GM19438 (cell line): ENCODE data around the gene CNKSR1.

Source experiments
- ATAC-seq: cut with Tn5 transposase; IDR thresholded peaks from one replicate; pipeline ENCODE4 v1.9.1; 2021; ENCODE audit warnings: low read depth; ENCODE audit not compliant: unreplicated experiment

CNKSR1 gene

GRCh38 chr1:26181586-26182382 lies 4.5 kb downstream of the CNKSR1 start:
- ATAC-seq: no peak

GRCh38 chr1:26182383-26182696 lies 5.0 kb downstream of the CNKSR1 start:
- ATAC-seq: no peak

GRCh38 chr1:26184086-26184485 lies 6.8 kb downstream of the CNKSR1 start:
- no peak for ATAC-seq

- ATAC-seq: no peak
Measured at GRCh38 chr1:26184883-26185282, 7.6 kb downstream of the CNKSR1 start.

GRCh38 chr1:26187882-26188281 lies 10.6 kb downstream of the CNKSR1 start:
- no peak for ATAC-seq

- no peak for ATAC-seq
Measured at GRCh38 chr1:26188477-26188876, 11.2 kb downstream of the CNKSR1 start.

GRCh38 chr1:26189331-26189730 lies 12.0 kb downstream of the CNKSR1 start:
- ATAC-seq: no peak

- no peak for ATAC-seq
Measured at GRCh38 chr1:26189751-26190275, 12.5 kb downstream of the CNKSR1 start.

GRCh38 chr1:26190373-26190987 lies 13.2 kb downstream of the CNKSR1 start, which contains the start of gene CATSPER4:
CATSPER4 (plus strand) TSS chr1:26190602; CDS start chr1:26190628, 26 bp downstream.
- ATAC-seq: no peak

- no peak for ATAC-seq
Measured at GRCh38 chr1:26191739-26192138, 14.4 kb downstream of the CNKSR1 start.

- ATAC-seq: no peak
Measured at GRCh38 chr1:26195805-26196204, 18.5 kb downstream of the CNKSR1 start.

- ATAC-seq: no peak
Measured at GRCh38 chr1:26197301-26197700, 20.0 kb downstream of the CNKSR1 start.

- no peak for ATAC-seq
Measured at GRCh38 chr1:26197813-26198212, 20.5 kb downstream of the CNKSR1 start.

- no peak for ATAC-seq
Measured at GRCh38 chr1:26200413-26200812, 23.1 kb downstream of the CNKSR1 start.

- no peak for ATAC-seq
Measured at GRCh38 chr1:26203642-26204318, 26.5 kb downstream of the CNKSR1 start.

GRCh38 chr1:26210147-26210870 lies 33.0 kb downstream of the CNKSR1 start:
- ATAC-seq: no peak

GRCh38 chr1:26212726-26213125 lies 35.4 kb downstream of the CNKSR1 start:
- no peak for ATAC-seq

GRCh38 chr1:26213335-26213905 lies 36.1 kb downstream of the CNKSR1 start:
- ATAC-seq: no peak

GRCh38 chr1:26215246-26215645 lies 38.0 kb downstream of the CNKSR1 start:
- ATAC-seq: no peak

- no peak for ATAC-seq
Measured at GRCh38 chr1:26218906-26219494, 41.7 kb downstream of the CNKSR1 start.
